SK-N-MC (cell line): Measurements from ENCODE around the gene TAPBPL.

Experiments used
- EZH2 ChIP-seq: fragments of 200-600 bp; sonication (generic); IDR thresholded peaks from one replicate; pipeline ENCODE4 v1.6.1; 2017; ENCODE audit warnings: antibody characterized with exemption
- FOXP2 ChIP-seq: optimal IDR thresholded peaks from 2 replicates; pipeline ENCODE3; 2011; ENCODE audit warnings: mild to moderate bottlenecking, moderate library complexity; ENCODE audit not compliant: insufficient read depth; ENCODE audit errors: extremely low read length, control extremely low read depth
- POLR2AphosphoS5 ChIP-seq: IDR thresholded peaks from 2 replicates; pipeline ENCODE4 v1.6.1; 2012; ENCODE audit warnings: mild to moderate bottlenecking, low read depth, low read length, borderline replicate concordance

DNA sequence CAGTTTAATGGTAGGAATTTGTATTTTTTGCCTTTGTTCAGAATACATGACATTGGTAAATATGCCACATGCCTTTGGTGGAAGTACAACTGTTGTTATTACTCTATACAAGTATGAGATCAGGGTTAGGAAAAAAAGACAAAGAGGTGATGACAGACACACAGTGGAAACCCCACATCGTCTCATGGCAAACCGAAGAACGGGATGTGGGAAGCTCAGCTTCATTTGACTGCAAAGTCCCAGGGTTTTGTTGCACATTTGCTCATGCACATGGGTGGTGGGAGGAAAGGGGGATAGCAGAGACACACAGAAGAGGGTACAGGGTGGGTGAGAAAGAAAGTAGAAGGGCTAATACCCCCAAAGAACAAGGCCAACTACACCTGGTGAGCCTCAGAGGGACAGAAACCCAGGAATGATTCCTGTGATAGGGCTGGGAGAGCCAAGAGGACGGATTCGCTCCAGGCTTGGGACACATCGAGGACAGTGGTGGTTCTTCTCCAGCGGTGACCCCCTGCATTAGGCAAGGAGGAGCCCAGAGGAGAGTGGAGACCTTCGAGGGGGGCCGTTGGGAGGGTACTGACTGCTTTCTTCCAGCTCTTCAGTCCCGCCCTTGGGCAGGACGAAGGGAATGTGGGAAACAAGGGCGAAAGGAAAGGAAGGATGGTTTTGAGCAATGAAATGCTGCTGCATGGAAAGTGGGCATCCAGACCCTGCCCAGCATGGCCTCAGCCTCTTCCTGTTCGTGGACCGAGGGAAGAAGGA, 10.6 kb downstream of the TAPBPL start:
- TF ChIP-seq FOXP2 (no peak), POLR2AphosphoS5 (no peak), EZH2 (no peak)
